ENCODE results near the gene STARD3. TPM values are rescaled to one million over a fixed set of nuclear protein-coding genes. Genes with fewer than 3 reads are reported as not detected.

The STARD3 gene
- total and polyA plus RNA-seq, 4 donors = 27.4 to 79.7 (median 64.8) TPM

DNA sequence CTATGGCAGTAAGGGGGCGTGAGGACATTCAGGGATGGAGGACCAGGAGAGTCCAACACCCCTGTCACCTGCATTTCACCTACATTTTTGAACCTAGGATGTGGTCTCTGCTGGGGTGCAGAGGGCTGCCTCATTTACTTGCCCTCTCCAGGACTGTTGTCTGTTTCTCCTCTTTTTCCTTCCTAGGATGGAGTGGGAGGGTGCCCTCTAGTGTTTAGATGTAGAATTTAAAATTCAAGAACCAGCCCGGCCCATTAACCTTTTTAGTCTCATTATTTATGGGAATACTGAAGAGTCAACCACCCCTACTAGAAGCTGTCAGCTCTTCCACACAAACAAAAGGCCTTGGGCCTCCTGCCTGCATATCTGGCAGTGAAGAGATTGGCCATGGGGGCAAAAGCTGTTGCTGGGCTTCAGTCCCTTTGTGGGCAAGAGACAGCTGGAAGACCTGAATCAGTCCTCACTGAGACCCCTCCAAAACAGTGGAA lies 2.5 kb upstream of the STARD3 start:
- Histone ChIP-seq H3K9me3 (ENCODE audit: control insufficient read depth in 4 of 4, insufficient read depth in 3 of 4, low read length in 3 of 4) (no peaks in the 10 kb centered on the region), H3K27ac (ENCODE audit: low read depth in 1 of 2, low read length in 1 of 2) (no peak overlapping the region), H3K36me3 (ENCODE audit: control insufficient read depth in 4 of 4, insufficient read depth in 4 of 4, low read length in 4 of 4) (peaks cover 0 to 11% (median 1%) of the 10 kb centered on the region in 4 donors), H3K9ac (ENCODE audit: insufficient read depth in 1 of 2, low read length in 2 of 2) (no peak overlapping the region), H3K27me3 (ENCODE audit: control insufficient read depth in 3 of 3, insufficient read depth in 3 of 3, low read length in 2 of 3) (no peaks in the 10 kb centered on the region), H3K4me3 (no peak overlapping the region), H3K4me1 (ENCODE audit: control insufficient read depth in 5 of 5, insufficient read depth in 5 of 5, low read length in 5 of 5) (peaks cover 9 to 26% (median 17%) of the 10 kb centered on the region in 5 donors)
- 50 to 56% methylated on average over 2 of the region's 2 CpGs for WGBS, 2 donors
- TF ChIP-seq, protein P1, sequence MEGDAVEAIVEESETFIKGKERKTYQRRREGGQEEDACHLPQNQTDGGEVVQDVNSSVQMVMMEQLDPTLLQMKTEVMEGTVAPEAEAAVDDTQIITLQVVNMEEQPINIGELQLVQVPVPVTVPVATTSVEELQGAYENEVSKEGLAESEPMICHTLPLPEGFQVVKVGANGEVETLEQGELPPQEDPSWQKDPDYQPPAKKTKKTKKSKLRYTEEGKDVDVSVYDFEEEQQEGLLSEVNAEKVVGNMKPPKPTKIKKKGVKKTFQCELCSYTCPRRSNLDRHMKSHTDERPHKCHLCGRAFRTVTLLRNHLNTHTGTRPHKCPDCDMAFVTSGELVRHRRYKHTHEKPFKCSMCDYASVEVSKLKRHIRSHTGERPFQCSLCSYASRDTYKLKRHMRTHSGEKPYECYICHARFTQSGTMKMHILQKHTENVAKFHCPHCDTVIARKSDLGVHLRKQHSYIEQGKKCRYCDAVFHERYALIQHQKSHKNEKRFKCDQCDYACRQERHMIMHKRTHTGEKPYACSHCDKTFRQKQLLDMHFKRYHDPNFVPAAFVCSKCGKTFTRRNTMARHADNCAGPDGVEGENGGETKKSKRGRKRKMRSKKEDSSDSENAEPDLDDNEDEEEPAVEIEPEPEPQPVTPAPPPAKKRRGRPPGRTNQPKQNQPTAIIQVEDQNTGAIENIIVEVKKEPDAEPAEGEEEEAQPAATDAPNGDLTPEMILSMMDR (IDR thresholded peaks at IDR 0.05; ENCODE audit: control extremely low read depth, extremely low read depth) = peak; percentile 56
- ATAC-seq (ENCODE audit: insufficient read depth, low FRiP score) (no peak), DNase-seq (peak in 1 of 3 donors; percentile 51)

GRCh38 chr17:39635614-39636176 lies 1.2 kb upstream of the STARD3 start:
- Histone ChIP-seq H3K9ac (ENCODE audit: insufficient read depth in 1 of 2, low read length in 2 of 2) (no peak overlapping the region), H3K36me3 (ENCODE audit: control insufficient read depth in 4 of 4, insufficient read depth in 4 of 4, low read length in 4 of 4) (peaks cover 0 to 11% (median 1%) of the 10 kb centered on the region in 4 donors), H3K4me3 (no peak overlapping the region), H3K27ac (ENCODE audit: low read depth in 1 of 2, low read length in 1 of 2) (no peak overlapping the region), H3K9me3 (ENCODE audit: control insufficient read depth in 4 of 4, insufficient read depth in 3 of 4, low read length in 3 of 4) (no peaks in the 10 kb centered on the region), H3K27me3 (ENCODE audit: control insufficient read depth in 3 of 3, insufficient read depth in 3 of 3, low read length in 2 of 3) (no peaks in the 10 kb centered on the region), H3K4me1 (ENCODE audit: control insufficient read depth in 5 of 5, insufficient read depth in 5 of 5, low read length in 5 of 5) (peaks cover 9 to 28% (median 17%) of the 10 kb centered on the region in 5 donors)
- ATAC-seq (ENCODE audit: insufficient read depth, low FRiP score) = no peak
- no peak for DNase-seq
- TF ChIP-seq, protein P1 (IDR thresholded peaks at IDR 0.05; ENCODE audit: control extremely low read depth, extremely low read depth) = no peak
- WGBS, 2 donors = 74 to 91% methylated on average over 8 of the region's 8 CpGs

DNA sequence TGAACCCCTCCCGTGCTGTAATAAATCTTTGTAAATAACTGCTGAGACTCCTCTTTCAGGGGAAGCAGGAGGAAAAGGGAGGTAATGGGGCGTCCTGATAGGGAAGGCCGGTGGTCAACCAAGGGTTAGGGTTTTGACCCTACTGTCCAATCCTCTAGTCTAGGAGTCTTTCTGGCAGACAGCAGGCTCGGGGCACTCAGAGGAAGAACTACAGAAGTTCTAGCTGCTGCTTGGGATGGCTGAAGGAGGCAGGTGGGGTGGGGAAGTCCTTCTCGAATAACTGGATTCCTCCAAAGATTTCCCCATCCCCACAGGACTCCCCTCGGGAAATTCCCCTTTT lies 387 bp upstream of the STARD3 start:
- DNase-seq (no peak), ATAC-seq (ENCODE audit: insufficient read depth, low FRiP score) (no peak)
- Histone ChIP-seq H3K4me1 (ENCODE audit: control insufficient read depth in 5 of 5, insufficient read depth in 5 of 5, low read length in 5 of 5) (peaks cover 9 to 30% (median 15%) of the 10 kb centered on the region in 5 donors), H3K27me3 (ENCODE audit: control insufficient read depth in 3 of 3, insufficient read depth in 3 of 3, low read length in 2 of 3) (no peaks in the 10 kb centered on the region), H3K27ac (ENCODE audit: low read depth in 1 of 2, low read length in 1 of 2) (peak overlapping the region; percentile 93 to 97), H3K4me3 (peak overlapping the region; percentile 39), H3K9me3 (ENCODE audit: control insufficient read depth in 4 of 4, insufficient read depth in 3 of 4, low read length in 3 of 4) (no peaks in the 10 kb centered on the region), H3K9ac (ENCODE audit: insufficient read depth in 1 of 2, low read length in 2 of 2) (peak overlapping the region; percentile 53 to 66), H3K36me3 (ENCODE audit: control insufficient read depth in 4 of 4, insufficient read depth in 4 of 4, low read length in 4 of 4) (peaks cover 0 to 11% (median 1%) of the 10 kb centered on the region in 4 donors)
- TF ChIP-seq, protein P1 (IDR thresholded peaks at IDR 0.05; ENCODE audit: control extremely low read depth, extremely low read depth) = no peak
- WGBS, 2 donors = 18 to 23% methylated on average over 6 of the region's 6 CpGs

All from lung (tissue), 12 donors.